Natural killer cell treated with Interleukin-12 subunit alpha and Interleukin-12 subunit beta and Interleukin-15 and Interleukin-18, amount 100 ng/mL, for 72 hours (primary cell): ENCODE results near the gene SHANK3. TPM values are rescaled to one million over a fixed set of nuclear protein-coding genes. Genes with fewer than 3 reads are reported as not detected.

Source experiments
- ATAC-seq, 2 donors: fragments of 150-1000 bp; cut with Tn5 transposase in 1 of 2; sonication (Bioruptor Pico), chemical (Tn5 transposase) in 1 of 2; 2 replicates each; pipeline ENCODE4 v1.10.0; 2021
- DNase-seq: peaks from one replicate; pipeline ENCODE4 v3.0.0; 2022; ENCODE audit warnings: low spot score
- H3K27ac Mint-ChIP-seq, 2 donors: 1 replicate in 1 of 2; 2 replicates in 1 of 2; pipeline ENCODE4 v1.8.0; 2022; ENCODE audit warnings: mixed read lengths in 2 of 2, mild to moderate bottlenecking in 1 of 2, moderate library complexity in 1 of 2
- H3K27me3 Mint-ChIP-seq, 2 donors: 1 replicate in 1 of 2; 2 replicates in 1 of 2; pipeline ENCODE4 v1.8.0; 2022; ENCODE audit warnings: mixed read lengths in 2 of 2
- H3K36me3 Mint-ChIP-seq: one replicate; pipeline ENCODE4 v1.8.0; 2022; ENCODE audit warnings: mixed read lengths
- H3K4me1 Mint-ChIP-seq, 2 donors: 1 replicate in 1 of 2; 2 replicates in 1 of 2; pipeline ENCODE4 v1.8.0; 2022; ENCODE audit warnings: low read depth in 2 of 2, mixed read lengths in 2 of 2, mild to moderate bottlenecking in 1 of 2
- H3K4me3 Mint-ChIP-seq: one replicate; pipeline ENCODE4 v1.8.0; 2022; ENCODE audit warnings: mixed read lengths
- H3K9me3 Mint-ChIP-seq: 2 replicates; pipeline ENCODE4 v1.8.0; 2022; ENCODE audit warnings: mixed read lengths
- total RNA-seq, 2 donors: library from RNA; stranded (reverse); gene quantifications; one replicate each; pipeline ENCODE4 v1.2.3, GENCODE V29; 2022

Gene SHANK3
- total RNA-seq, 2 donors from 2014 or later = not detected

DNA sequence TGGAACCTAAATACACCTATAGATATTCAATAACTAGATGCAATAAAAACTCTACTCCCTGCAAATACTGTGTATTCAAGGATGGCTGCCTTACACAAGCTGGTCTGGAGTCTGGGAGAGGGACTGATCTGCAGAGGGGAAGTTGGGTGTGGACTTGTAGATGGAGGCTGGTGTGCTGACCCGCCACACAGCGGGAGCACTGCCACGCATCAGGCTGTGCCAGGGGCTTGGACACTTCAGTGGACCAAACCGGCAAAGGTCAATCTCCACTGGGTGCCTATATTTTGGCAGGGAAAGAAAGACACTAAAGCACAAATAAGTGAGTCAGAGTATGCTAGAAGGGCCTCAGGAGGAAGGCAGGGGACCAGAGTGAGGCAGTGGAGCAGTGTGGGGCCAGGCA, 2.1 kb upstream of the SHANK3 start:
- Mint-ChIP-seq H3K4me3 (no peak overlapping the region), H3K27me3 (peaks cover 33 to 44% of the 10 kb centered on the region in 2 donors)

GRCh38 chr22:50670914-50671538, 1.6 kb upstream of the SHANK3 start:
- H3K4me3 Mint-ChIP-seq = no peak overlapping the region
- DNase-seq = no peak
- H3K9me3 Mint-ChIP-seq = no peaks in the 10 kb centered on the region
- ATAC-seq = no peak
- no peaks in the 10 kb centered on the region for H3K36me3 Mint-ChIP-seq
- H3K27ac Mint-ChIP-seq = peak overlapping the region in 1 of 2 donors; percentile 2
- peaks cover 6 to 20% of the 10 kb centered on the region in 2 donors for H3K4me1 Mint-ChIP-seq
- peaks cover 38 to 49% of the 10 kb centered on the region in 2 donors for H3K27me3 Mint-ChIP-seq

More for the DNA sequence above, 2.1 kb upstream of the SHANK3 start:
- Mint-ChIP-seq H3K9me3 (no peaks in the 10 kb centered on the region), H3K27ac (peak overlapping the region in 1 of 2 donors; percentile 2), H3K36me3 (no peaks in the 10 kb centered on the region), H3K4me1 (peaks cover 6 to 18% of the 10 kb centered on the region in 2 donors)
- no peak for ATAC-seq
- DNase-seq = no peak

- H3K36me3 Mint-ChIP-seq = no peaks in the 10 kb centered on the region
- H3K27ac Mint-ChIP-seq = peak overlapping the region in 1 of 2 donors; percentile 2
- peaks cover 6 to 20% of the 10 kb centered on the region in 2 donors for H3K4me1 Mint-ChIP-seq
- H3K4me3 Mint-ChIP-seq = no peak overlapping the region
- H3K27me3 Mint-ChIP-seq = peaks cover 42 to 53% of the 10 kb centered on the region in 2 donors
- H3K9me3 Mint-ChIP-seq = no peaks in the 10 kb centered on the region
- ATAC-seq = peak in 1 of 2 donors; percentile 6
- no peak for DNase-seq
Observed at GRCh38 chr22:50671641-50672040, 982 bp upstream of the SHANK3 start.

GRCh38 chr22:50672041-50672440, 582 bp upstream of the SHANK3 start:
- Mint-ChIP-seq H3K4me3 (no peak overlapping the region), H3K36me3 (no peaks in the 10 kb centered on the region), H3K9me3 (no peaks in the 10 kb centered on the region), H3K27ac (no peak overlapping the region), H3K4me1 (peaks cover 6 to 20% of the 10 kb centered on the region in 2 donors), H3K27me3 (peaks cover 42 to 53% of the 10 kb centered on the region in 2 donors)
- ATAC-seq = no peak
- DNase-seq = no peak

- peak overlapping the region; percentile 53 for H3K4me3 Mint-ChIP-seq
- H3K27me3 Mint-ChIP-seq = peaks cover 34 to 44% of the 10 kb centered on the region in 2 donors
- ATAC-seq (no peak), DNase-seq (no peak)
- peaks cover 6 to 20% of the 10 kb centered on the region in 2 donors for H3K4me1 Mint-ChIP-seq
- no peaks in the 10 kb centered on the region for H3K36me3 Mint-ChIP-seq
- H3K9me3 Mint-ChIP-seq = no peaks in the 10 kb centered on the region
- no peak overlapping the region for H3K27ac Mint-ChIP-seq
Observed at GRCh38 chr22:50673231-50674129, 857 bp downstream of the SHANK3 start.

GRCh38 chr22:50674130-50674500, 1.5 kb downstream of the SHANK3 start:
- ATAC-seq = no peak
- DNase-seq = no peak
- Mint-ChIP-seq H3K4me1 (peaks cover 6 to 20% of the 10 kb centered on the region in 2 donors), H3K9me3 (no peaks in the 10 kb centered on the region), H3K27me3 (peaks cover 34 to 41% of the 10 kb centered on the region in 2 donors), H3K27ac (no peak overlapping the region), H3K36me3 (no peaks in the 10 kb centered on the region), H3K4me3 (no peak overlapping the region)

DNA sequence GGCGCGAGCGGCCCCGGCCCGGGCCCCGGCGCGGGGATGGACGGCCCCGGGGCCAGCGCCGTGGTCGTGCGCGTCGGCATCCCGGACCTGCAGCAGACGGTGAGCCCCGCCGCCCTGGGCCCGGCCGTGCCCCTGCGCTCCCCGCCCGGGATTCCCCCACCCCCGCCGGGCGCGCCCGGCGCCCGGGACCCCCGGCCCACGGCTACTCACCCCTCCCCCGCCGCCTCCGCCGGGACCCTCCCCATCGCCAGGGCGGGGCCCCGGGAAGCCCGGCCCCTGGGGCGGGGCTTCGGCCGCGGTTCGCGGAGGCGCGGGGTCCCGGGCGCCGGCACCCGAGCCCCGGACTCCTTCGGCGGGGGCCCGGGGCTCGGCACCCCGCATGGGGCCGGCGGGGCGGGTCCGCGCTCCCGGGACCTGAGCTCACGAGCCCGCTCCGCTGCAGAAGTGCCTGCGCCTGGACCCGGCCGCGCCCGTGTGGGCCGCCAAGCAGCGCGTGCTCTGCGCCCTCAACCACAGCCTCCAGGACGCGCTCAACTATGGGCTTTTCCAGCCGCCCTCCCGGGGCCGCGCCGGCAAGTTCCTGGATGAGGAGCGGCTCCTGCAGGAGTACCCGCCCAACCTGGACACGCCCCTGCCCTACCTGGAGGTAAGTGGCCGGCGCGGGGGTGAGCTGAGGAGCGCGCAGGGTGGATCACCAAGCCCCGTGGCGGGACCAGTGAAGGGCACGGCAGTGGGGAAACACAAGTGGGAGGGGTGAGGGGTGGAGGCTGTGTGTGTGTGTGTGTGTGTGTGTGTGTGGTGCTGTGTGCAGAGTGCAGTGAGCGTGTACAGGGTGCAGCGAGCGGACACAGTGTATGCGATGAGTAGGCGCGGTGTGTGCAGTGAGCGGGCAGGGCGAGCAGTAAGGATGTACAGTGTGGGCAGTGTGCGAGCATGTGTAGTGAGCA, 2.3 kb downstream of the SHANK3 start:
- H3K27me3 Mint-ChIP-seq = peaks cover 34 to 41% of the 10 kb centered on the region in 2 donors
- DNase-seq = no peak
- peaks cover 6 to 20% of the 10 kb centered on the region in 2 donors for H3K4me1 Mint-ChIP-seq
- ATAC-seq = peak in 1 of 2 donors; percentile 57
- H3K4me3 Mint-ChIP-seq = peak overlapping the region; percentile 15
- no peaks in the 10 kb centered on the region for H3K36me3 Mint-ChIP-seq
- no peaks in the 10 kb centered on the region for H3K9me3 Mint-ChIP-seq
- no peak overlapping the region for H3K27ac Mint-ChIP-seq

- Mint-ChIP-seq H3K4me1 (peaks cover 6 to 18% of the 10 kb centered on the region in 2 donors), H3K9me3 (no peaks in the 10 kb centered on the region), H3K27ac (no peak overlapping the region), H3K4me3 (peak overlapping the region; percentile 15), H3K36me3 (no peaks in the 10 kb centered on the region), H3K27me3 (peaks cover 30 to 35% of the 10 kb centered on the region in 2 donors)
- DNase-seq = no peak
- peak in 1 of 2 donors; percentile 33 for ATAC-seq
Observed at GRCh38 chr22:50675553-50676179, 3.0 kb downstream of the SHANK3 start.

- Mint-ChIP-seq H3K4me1 (peaks cover 6 to 17% of the 10 kb centered on the region in 2 donors), H3K9me3 (no peaks in the 10 kb centered on the region), H3K27me3 (peaks cover 25 to 30% of the 10 kb centered on the region in 2 donors), H3K4me3 (peak overlapping the region; percentile 15), H3K36me3 (no peaks in the 10 kb centered on the region), H3K27ac (no peak overlapping the region)
- ATAC-seq (no peak), DNase-seq (no peak)
Observed at GRCh38 chr22:50676180-50676636, 3.6 kb downstream of the SHANK3 start.

GRCh38 chr22:50676661-50677492, 4.3 kb downstream of the SHANK3 start:
- Mint-ChIP-seq H3K27ac (no peak overlapping the region), H3K36me3 (no peaks in the 10 kb centered on the region), H3K27me3 (peaks cover 19 to 25% of the 10 kb centered on the region in 2 donors), H3K4me3 (no peak overlapping the region), H3K9me3 (no peaks in the 10 kb centered on the region), H3K4me1 (peaks cover 6 to 11% of the 10 kb centered on the region in 2 donors)
- no peak for DNase-seq
- ATAC-seq = no peak

DNA sequence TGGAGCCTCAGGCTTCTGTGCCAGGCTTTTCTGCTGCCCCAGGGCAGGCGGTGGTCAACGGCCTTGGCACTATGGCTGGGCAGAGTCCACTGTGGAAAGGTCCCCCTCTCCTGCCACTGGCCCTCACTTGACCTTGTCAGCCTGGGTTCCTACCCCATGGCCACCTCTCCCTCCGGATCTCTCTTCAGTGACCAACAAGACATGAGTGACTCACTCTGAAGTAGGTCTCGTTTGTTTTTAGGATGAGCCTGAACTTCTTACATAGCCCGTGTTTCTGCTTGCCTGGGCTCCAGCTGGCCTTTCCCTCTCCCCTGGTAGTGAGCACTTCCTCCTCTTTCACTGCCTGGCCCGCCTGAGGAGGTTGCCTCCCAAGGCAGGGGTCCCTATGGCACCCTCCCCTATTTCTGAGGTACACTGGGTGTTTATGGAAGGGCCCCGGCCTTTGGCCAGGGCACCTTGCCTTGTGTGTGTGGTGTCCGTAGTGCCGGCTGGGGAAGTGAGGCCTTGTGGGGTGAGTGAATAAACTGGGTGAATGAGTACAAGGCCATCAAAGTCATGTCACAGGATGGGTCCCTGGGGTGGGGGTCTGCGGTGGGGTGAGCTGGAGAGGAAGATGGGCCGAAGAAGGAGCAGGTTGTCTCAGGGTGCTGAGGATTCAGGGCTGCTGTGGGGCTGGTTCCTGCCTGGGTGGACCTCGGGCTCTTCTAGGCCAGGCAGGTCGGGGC, 5.0 kb downstream of the SHANK3 start:
- Mint-ChIP-seq H3K36me3 (no peaks in the 10 kb centered on the region), H3K4me3 (no peak overlapping the region), H3K4me1 (peaks cover 5 to 10% of the 10 kb centered on the region in 2 donors), H3K9me3 (no peaks in the 10 kb centered on the region), H3K27ac (no peak overlapping the region), H3K27me3 (peaks cover 17 to 21% of the 10 kb centered on the region in 2 donors)
- no peak for DNase-seq
- no peak for ATAC-seq

DNA sequence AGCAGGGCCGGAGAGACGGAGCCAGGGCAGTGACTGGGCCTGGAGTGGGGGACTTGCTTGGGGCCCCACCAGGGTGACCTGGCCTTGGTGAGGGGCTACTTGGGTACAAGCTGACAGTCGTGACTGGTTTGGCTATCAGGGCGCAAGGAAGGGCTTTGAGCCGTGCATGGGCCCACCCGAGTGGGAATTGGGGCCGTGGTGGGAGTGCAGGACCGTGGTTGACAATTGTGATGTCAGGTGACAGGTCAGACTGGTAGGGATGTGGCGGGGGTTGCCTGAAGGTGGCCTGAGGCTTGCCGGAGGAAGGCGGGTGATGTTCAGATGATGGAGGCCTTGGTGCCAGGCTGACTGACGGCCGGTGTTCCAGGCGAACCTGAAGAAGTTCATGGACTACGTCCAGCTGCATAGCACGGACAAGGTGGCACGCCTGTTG, 5.6 kb downstream of the SHANK3 start:
- peaks cover 12 to 15% of the 10 kb centered on the region in 2 donors for H3K27me3 Mint-ChIP-seq
- H3K36me3 Mint-ChIP-seq = no peaks in the 10 kb centered on the region

More for the DNA sequence above, 5.6 kb downstream of the SHANK3 start:
- DNase-seq (no peak), ATAC-seq (peak in 1 of 2 donors; percentile 7)
- no peaks in the 10 kb centered on the region for H3K9me3 Mint-ChIP-seq
- no peak overlapping the region for H3K4me3 Mint-ChIP-seq
- H3K27ac Mint-ChIP-seq = no peak overlapping the region
- peaks cover 0 to 6% of the 10 kb centered on the region in 2 donors for H3K4me1 Mint-ChIP-seq
